GM12878 (cell line): ENCODE data around the gene TPT1. TPM values are rescaled to one million over a fixed set of nuclear protein-coding genes. Genes with fewer than 3 reads are reported as not detected.

ENCODE experiments used
- ATAC-seq: fragments of 200-7000 bp; cut with Tn5 transposase; 3 replicates; pipeline ENCODE4 v1.9.1; 2020; ENCODE audit warnings: mild to moderate bottlenecking, moderate library complexity
- BruUV-seq: library from RNA; stranded (reverse); fragments of 400-500 nt; replicated peaks from 2 replicates; lab custom pipeline; 2021; lab: Mats Ljungman, UMichigan
- CTCF ChIA-PET: fragments of 300-600 bp; sonication (Branson Sonifier 250); formaldehyde crosslinking; extraction: SDS; loops from one replicate; lab custom pipeline; 2021; ENCODE audit warnings: inconsistent platforms; lab: Yijun Ruan, JAX
- POLR2A ChIA-PET: fragments of 350-600 bp; formaldehyde crosslinking; extraction: SDS; loops from one replicate; lab custom pipeline; 2021; ENCODE audit warnings: inconsistent platforms; lab: Charles Lee
- RAD21 ChIA-PET: fragments of 300-600 bp; sonication (Branson Sonifier 250); formaldehyde crosslinking; loops from one replicate; lab custom pipeline; 2023; ENCODE audit warnings: antibody characterized with exemption; ENCODE audit not compliant: unreplicated experiment; lab: Charles Lee
- SMC1A ChIA-PET: fragments of 300-600 bp; sonication (Branson Sonifier 250); formaldehyde crosslinking; loops from one replicate; lab custom pipeline; 2023; ENCODE audit not compliant: unreplicated experiment, uncharacterized antibody; lab: Charles Lee
- DNase-seq: peaks from one replicate; pipeline ENCODE4 v3.0.0-alpha.2; 2011; ENCODE audit warnings: low read depth, low spot score
- FAIRE-seq: peaks from 3 replicates; lab custom pipeline; 2011; peaks lifted over from hg19 to GRCh38; lab: Jason Lieb, UNC
- H2AFZ ChIP-seq: 2 replicates; pipeline ENCODE4 v1.6.0; 2011; ENCODE audit warnings: low read depth, low read length, control low read depth; ENCODE audit not compliant: control insufficient read depth
- H3K27ac ChIP-seq: 2 replicates; pipeline ENCODE4 v1.5.1; 2011; ENCODE audit warnings: control low read depth; ENCODE audit not compliant: control insufficient read depth, insufficient read depth
- H3K27me3 ChIP-seq, 2 experiments: replicated peaks in 1 of 2; 2 replicates each; pipeline versions ENCODE4 v1.6.0 to v1.6.1; 2011; ENCODE audit warnings: low read length in 1 of 2; ENCODE audit not compliant: control insufficient read depth in 2 of 2, insufficient read depth in 2 of 2
- H3K36me3 ChIP-seq, 2 experiments: 2 replicates each; pipeline ENCODE4 v1.5.1; 2011; ENCODE audit warnings: low read length in 1 of 2; ENCODE audit not compliant: control insufficient read depth in 2 of 2, insufficient read depth in 2 of 2
- H3K4me1 ChIP-seq: 2 replicates; pipeline ENCODE4 v1.6.1; 2011; ENCODE audit warnings: mild to moderate bottlenecking, low read length, moderate library complexity, mixed read lengths; ENCODE audit not compliant: control insufficient read depth, insufficient read depth
- H3K4me2 ChIP-seq: 2 replicates; pipeline ENCODE4 v1.6.0; 2011; ENCODE audit warnings: control low read depth; ENCODE audit not compliant: control insufficient read depth, insufficient read depth
- H3K4me3 ChIP-seq: fragments of 200-600 bp; sonication (generic); 2 replicates; pipeline ENCODE4 v1.5.1; 2016
- H3K79me2 ChIP-seq: 2 replicates; pipeline ENCODE4 v1.6.0; 2011; ENCODE audit warnings: low read length; ENCODE audit not compliant: control insufficient read depth, insufficient read depth
- H3K9ac ChIP-seq: 2 replicates; pipeline ENCODE4 v1.8.0; 2011; ENCODE audit warnings: low read length, control low read depth, mixed read lengths; ENCODE audit not compliant: control insufficient read depth, insufficient read depth
- H3K9me3 ChIP-seq: replicated peaks from 3 replicates; pipeline ENCODE4 v1.5.1; 2011; ENCODE audit warnings: mild to moderate bottlenecking, low read length; ENCODE audit not compliant: control insufficient read depth, insufficient read depth
- H4K20me1 ChIP-seq: 2 replicates; pipeline ENCODE4 v1.6.0; 2011; ENCODE audit not compliant: control insufficient read depth, insufficient read depth
- ASH2L ChIP-seq: fragments of 300-600, 200-600 bp; sonication (generic); IDR thresholded peaks from 2 replicates; pipeline ENCODE4 v1.6.1; 2017; ENCODE audit warnings: low read depth, mild to moderate bottlenecking, borderline replicate concordance
- ETV6 ChIP-seq, 2 experiments: fragments of 450-650 bp in 1 of 2; IDR thresholded peaks in 1 of 2; conservative IDR thresholded peaks in 1 of 2; 2 replicates each; pipeline ENCODE4 v1.6.1; 2014; ENCODE audit warnings: antibody characterized with exemption in 1 of 2, borderline replicate concordance in 1 of 2, low read depth in 1 of 2, mild to moderate bottlenecking in 1 of 2, moderate library complexity in 1 of 2
- MAX ChIP-seq: IDR thresholded peaks from 2 replicates; pipeline ENCODE4 v1.6.1; 2012; ENCODE audit warnings: low read depth, low read length, improper control_type of control experiment
- POLR2AphosphoS5 ChIP-seq: IDR thresholded peaks from 2 replicates; pipeline ENCODE4 v1.6.1; 2011; ENCODE audit warnings: mild to moderate bottlenecking, low read length, inconsistent platforms
- RFX5 ChIP-seq: IDR thresholded peaks from 2 replicates; pipeline ENCODE4 v1.6.1; 2011; ENCODE audit warnings: low read depth, low read length, improper control_type of control experiment
- SIN3A ChIP-seq: IDR thresholded peaks from 2 replicates; pipeline ENCODE4 v1.6.1; 2012; ENCODE audit warnings: low read depth, low read length, improper control_type of control experiment
- SP1 ChIP-seq: IDR thresholded peaks from one replicate; pipeline ENCODE4 v1.6.1; 2011; ENCODE audit warnings: low read depth, low read length
- SUZ12 ChIP-seq: fragments of 200-600 bp; sonication (generic); IDR thresholded peaks from one replicate; pipeline ENCODE4 v1.6.1; 2018; ENCODE audit warnings: antibody characterized with exemption, mild to moderate bottlenecking; ENCODE audit not compliant: unreplicated experiment
- TCF3 ChIP-seq: IDR thresholded peaks from 2 replicates; pipeline ENCODE4 v1.6.1; 2012; ENCODE audit warnings: low read depth, mild to moderate bottlenecking, low read length, borderline replicate concordance; ENCODE audit not compliant: insufficient read depth
- WRNIP1 ChIP-seq: IDR thresholded peaks from 2 replicates; pipeline ENCODE4 v1.6.1; 2011; ENCODE audit warnings: low read depth, low read length, improper control_type of control experiment, borderline replicate concordance
- WGBS: methylation state at CpG from one replicate; pipeline ENCODE4 v1.1.6; 2016; ENCODE audit warnings: low lambda C conversion rate; ENCODE audit not compliant: insufficient replicate concordance, insufficient coverage; ENCODE audit errors: missing lambda C conversion rate; 5-methylcytosine and 5-hydroxymethylcytosine counted together
- in situ Hi-C: fragments of 300-500 bp; cut with MboI; formaldehyde crosslinking; loops from 9 replicates; pipeline ENCODE4 v1.14.3; 2018; ENCODE audit warnings: mixed read lengths
- intact Hi-C: fragments of 100-400 bp; cut with micrococcal nuclease; formaldehyde crosslinking; loops from one replicate; pipeline ENCODE4 v1.14.2; 2022; ENCODE audit not compliant: unreplicated experiment
- polyA plus RNA-seq, 11 experiments: library from polyadenylated mRNA; depleted of rRNA in 4 of 11; unstranded in 6 of 11; stranded (reverse) in 5 of 11; fragments of >200 nt; fragmentation: Nextera tagmentation in 4 of 11; fragmentation: Illumina TruSeq in 1 of 11; extraction: Ambion mirVana in 4 of 11; extraction: Trizol in 1 of 11; gene quantifications; 1 replicate in 1 of 11; 2 replicates in 10 of 11; pipeline versions ENCODE4 v1.2.1 to v1.2.3, GENCODE V29; 2011 to 2016; ENCODE audit warnings: inconsistent platforms in 2 of 11, missing spikeins in 2 of 11, low read depth in 1 of 11
- total RNA-seq, 4 experiments: library from RNA; depleted of rRNA in 3 of 4; stranded (reverse); fragments of >200 nt in 3 of 4; fragmentation: Illumina TruSeq in 1 of 4; extraction: Trizol in 1 of 4; gene quantifications; 2 replicates each; pipeline versions ENCODE4 v1.2.1 to v1.2.3, GENCODE V29; 2013 to 2021

Gene TPT1
- total and polyA plus RNA-seq, 10 of the 15 experiments (the other 5 are each of a cell fraction or from before 2014, with no cell fraction given): 1,038 to 5,925 (median 2,336) TPM

GRCh38 chr13:45339867-45340266 lies 1.1 kb downstream of the TPT1 start:
- FAIRE-seq: no peak
- H3K9ac ChIP-seq: peak overlapping the region; percentile 94
- in situ Hi-C loops: no loop called here
- ATAC-seq: no peak
- H3K4me3 ChIP-seq: peak overlapping the region; percentile 81
- H4K20me1 ChIP-seq: no peaks in the 10 kb centered on the region
- no peak overlapping the region for H2AFZ ChIP-seq
- no peaks in the 10 kb centered on the region for H3K27me3 ChIP-seq
- WGBS: 2% methylated on average over 11 of the region's 11 CpGs
- H3K4me1 ChIP-seq: peaks cover 20% of the 10 kb centered on the region
- H3K27ac ChIP-seq: peak overlapping the region; percentile 94
- BruUV-seq: no TSS peak
- peaks cover 15 to 26% of the 10 kb centered on the region in 2 experiments for H3K36me3 ChIP-seq
- DNase-seq: no peak
- SMC1A ChIA-PET: interaction anchor here (0.7 to 1.7 kb wide), 5 partner anchors 10 to 292 kb away, joined by 3 to 5 read pairs (median 4); partner anchors contain the start of gene SLC25A30
- RAD21 ChIA-PET: interaction anchor here (0.6 kb wide), 1 partner anchor 46 kb away, joined by 3 read pairs; no protein-coding TSS in a partner anchor
- TF ChIP-seq MAX: no peak
- TF ChIP-seq SIN3A: 0 out of 2 replicates have a peak, but pooled peaks have one; percentile 16
- TF ChIP-seq, all 136 proteins: peak for 1
- CTCF ChIA-PET: interaction anchor here (0.7 to 2.9 kb wide), 5 partner anchors 14 to 31 kb away, joined by 3 to 11 read pairs (median 7); no protein-coding TSS in a partner anchor
- Histone ChIP-seq H3K79me2 (peaks cover 64% of the 10 kb centered on the region), H3K4me2 (peak overlapping the region; percentile 72), H3K9me3 (no peaks in the 10 kb centered on the region; the same call in 2 of the 3 replicates)
- intact Hi-C loops: no loop called here
- POLR2A ChIA-PET: interaction anchor here (1.2 to 2.0 kb wide), 2 partner anchors 15 to 28 kb away, joined by 3 to 5 read pairs; no protein-coding TSS in a partner anchor

- no peak for ATAC-seq
- in situ Hi-C loops: no loop called here
- TF ChIP-seq ASH2L: no peak
- TF ChIP-seq ETV6 (conservative IDR thresholded peaks at IDR 0.05 in 1 of 2, IDR thresholded peaks at IDR 0.05 in 1 of 2; ENCODE audit: borderline replicate concordance in 1 of 2, low read depth in 1 of 2): no peak
- TF ChIP-seq RFX5: no peak
- TF ChIP-seq SP1: no peak
- no peak for TF ChIP-seq POLR2AphosphoS5
- TF ChIP-seq WRNIP1: no peak
- no peak for TF ChIP-seq SUZ12
- TF ChIP-seq TCF3: no peak
- peaks cover 66% of the 10 kb centered on the region for H3K79me2 ChIP-seq
- intact Hi-C loops: no loop called here
- no TSS peak for BruUV-seq
- H3K9ac ChIP-seq: peak overlapping the region; percentile 94
- SMC1A ChIA-PET: interaction anchor here (0.8 to 1.2 kb wide), 5 partner anchors 10 to 32 kb away, joined by 3 to 4 read pairs (median 4); no protein-coding TSS in a partner anchor
- no peak for FAIRE-seq
- H3K36me3 ChIP-seq: peaks cover 16 to 26% of the 10 kb centered on the region in 2 experiments
- RAD21 ChIA-PET: interaction anchor here (0.6 kb wide), 1 partner anchor 45 kb away, joined by 3 read pairs; no protein-coding TSS in a partner anchor
- CTCF ChIA-PET: interaction anchor here (0.6 to 2.9 kb wide), 6 partner anchors 14 to 220 kb away, joined by 3 to 11 read pairs (median 6); no protein-coding TSS in a partner anchor
- POLR2A ChIA-PET: interaction anchor here (1.2 kb wide), 1 partner anchor 14 kb away, joined by 3 read pairs; no protein-coding TSS in a partner anchor
- no peaks in the 10 kb centered on the region for H3K27me3 ChIP-seq
- no peaks in the 10 kb centered on the region; the same call in 2 of the 3 replicates for H3K9me3 ChIP-seq
- H4K20me1 ChIP-seq: no peaks in the 10 kb centered on the region
- H3K4me1 ChIP-seq: peaks cover 24% of the 10 kb centered on the region
- H3K27ac ChIP-seq: peak overlapping the region; percentile 94; the same call in 1 of the 2 replicates
- H2AFZ ChIP-seq: no peak overlapping the region
- no peak for DNase-seq
- H3K4me3 ChIP-seq: peak overlapping the region; percentile 81
- H3K4me2 ChIP-seq: peak overlapping the region; percentile 72
These were observed 1.6 kb downstream of the TPT1 start for GRCh38 chr13:45339399-45339798.
